A673 (cell line): ENCODE data around the gene NINJ1. TPM values are rescaled to one million over a fixed set of nuclear protein-coding genes. Genes with fewer than 3 reads are reported as not detected.
"Not testable (repeated sequence)": the region's sequence is repeated elsewhere in the genome, so short reads cannot be mapped to it uniquely, and the experiment has no call there.

Experiments
- BruUV-seq: library from RNA; stranded (reverse); fragments of 400-500 nt; replicated peaks from 2 replicates; lab custom pipeline; 2021; lab: Mats Ljungman, UMichigan
- CTCF ChIA-PET: fragments of 300-600 bp; sonication (Branson Sonifier 250); formaldehyde crosslinking; loops from one replicate; lab custom pipeline; 2022; ENCODE audit warnings: antibody characterized with exemption; lab: Charles Lee
- POLR2A ChIA-PET: fragments of 300-600 bp; sonication (Branson Sonifier 250); formaldehyde crosslinking; loops from one replicate; lab custom pipeline; 2022; ENCODE audit warnings: antibody characterized with exemption; ENCODE audit not compliant: low non-redundant PET; lab: Charles Lee
- DNase-seq: peaks from one replicate; pipeline ENCODE4 v3.0.0-alpha.2; 2015; ENCODE audit warnings: low spot score
- H3K27ac ChIP-seq: fragments of 200-600 bp; sonication (generic); 2 replicates; pipeline ENCODE4 v1.5.1; 2016; ENCODE audit warnings: mixed run types, low read depth, mild to moderate bottlenecking, mixed read lengths, antibody characterized with exemption, low read length; ENCODE audit not compliant: poor library complexity, severe bottlenecking
- H3K27me3 ChIP-seq: fragments of 200-600 bp; sonication (generic); replicated peaks from 2 replicates; pipeline ENCODE4 v1.6.1; 2017; ENCODE audit warnings: mixed run types, low read depth, mild to moderate bottlenecking, mixed read lengths, antibody characterized with exemption, low read length; ENCODE audit not compliant: insufficient read depth, poor library complexity
- H3K36me3 ChIP-seq: fragments of 200-600 bp; sonication (generic); 2 replicates; pipeline ENCODE4 v1.6.1; 2016; ENCODE audit warnings: mixed run types, mild to moderate bottlenecking, mixed read lengths, antibody characterized with exemption, low read length; ENCODE audit not compliant: insufficient read depth, poor library complexity, severe bottlenecking
- H3K4me1 ChIP-seq: fragments of 200-600 bp; sonication (generic); 2 replicates; pipeline ENCODE4 v1.6.1; 2017; ENCODE audit warnings: mixed run types, mild to moderate bottlenecking, mixed read lengths, antibody characterized with exemption, low read length; ENCODE audit not compliant: insufficient read depth, poor library complexity, severe bottlenecking
- H3K4me3 ChIP-seq: fragments of 200-600 bp; sonication (generic); 2 replicates; pipeline ENCODE4 v1.5.1; 2016; ENCODE audit warnings: low read depth, mixed run types, mild to moderate bottlenecking, mixed read lengths, low read length; ENCODE audit not compliant: poor library complexity, severe bottlenecking
- H3K9me3 ChIP-seq: fragments of 200-600 bp; sonication (generic); 2 replicates; pipeline ENCODE4 v1.6.1; 2016; ENCODE audit warnings: mixed run types, low read depth, mild to moderate bottlenecking, mixed read lengths, antibody characterized with exemption, low read length; ENCODE audit not compliant: poor library complexity, severe bottlenecking
- CTCF ChIP-seq: fragments of 300-800, 200-600 bp; sonication (generic); conservative IDR thresholded peaks from 2 replicates; pipeline ENCODE4 v1.5.1; 2017; ENCODE audit warnings: low read depth, mild to moderate bottlenecking, antibody characterized with exemption, low read length, moderate library complexity, mixed read lengths
- EZH2 ChIP-seq: fragments of 200-600 bp; sonication (generic); IDR thresholded peaks from 2 replicates; pipeline ENCODE4 v1.6.1; 2017; ENCODE audit warnings: borderline replicate concordance, low read depth, mild to moderate bottlenecking, mixed read lengths, antibody characterized with exemption, low read length; ENCODE audit not compliant: poor library complexity, severe bottlenecking
- intact Hi-C: fragments of 100-400 bp; cut with micrococcal nuclease; formaldehyde crosslinking; loops from one replicate; pipeline ENCODE4 v1.10.0; 2022; ENCODE audit not compliant: unreplicated experiment
- total RNA-seq: library from RNA; stranded (reverse); gene quantifications from 2 replicates; pipeline ENCODE4 v1.2.3, GENCODE V29; 2021

NINJ1 gene
- total RNA-seq, 1 experiment from 2014 or later: 9.2 TPM

DNA sequence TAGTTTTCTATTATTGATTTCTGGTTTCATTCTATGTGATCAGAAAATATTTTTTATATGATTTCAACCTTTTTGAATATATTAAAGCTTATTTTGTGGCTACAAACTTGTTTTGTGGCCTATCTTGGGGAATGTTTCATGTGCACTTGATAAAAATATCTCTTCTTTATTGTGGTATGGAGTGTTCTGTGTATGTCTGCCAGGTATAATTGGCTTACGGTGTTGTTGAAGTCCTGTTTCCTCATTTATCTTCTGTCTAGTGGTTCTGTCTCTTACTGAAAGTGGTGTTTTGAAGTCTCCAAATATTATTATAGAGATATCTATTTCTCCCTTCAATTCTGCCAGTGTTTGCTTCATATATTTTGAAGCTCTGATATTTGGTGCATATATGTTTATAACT is 28.4 kb downstream of the NINJ1 start:
- intact Hi-C loops: no loop called here
- ChIA-PET POLR2A (no interaction called here), CTCF (no interaction called here)
- Histone ChIP-seq H3K4me1 (no peaks in the 10 kb centered on the region), H3K4me3 (no peak overlapping the region), H3K27ac (no peak overlapping the region), H3K9me3 (no peaks in the 10 kb centered on the region), H3K27me3 (no peaks in the 10 kb centered on the region), H3K36me3 (no peaks in the 10 kb centered on the region)
- BruUV-seq: no TSS peak
- no peak for TF ChIP-seq CTCF
- TF ChIP-seq EZH2: no peak
- no peak for DNase-seq

DNA sequence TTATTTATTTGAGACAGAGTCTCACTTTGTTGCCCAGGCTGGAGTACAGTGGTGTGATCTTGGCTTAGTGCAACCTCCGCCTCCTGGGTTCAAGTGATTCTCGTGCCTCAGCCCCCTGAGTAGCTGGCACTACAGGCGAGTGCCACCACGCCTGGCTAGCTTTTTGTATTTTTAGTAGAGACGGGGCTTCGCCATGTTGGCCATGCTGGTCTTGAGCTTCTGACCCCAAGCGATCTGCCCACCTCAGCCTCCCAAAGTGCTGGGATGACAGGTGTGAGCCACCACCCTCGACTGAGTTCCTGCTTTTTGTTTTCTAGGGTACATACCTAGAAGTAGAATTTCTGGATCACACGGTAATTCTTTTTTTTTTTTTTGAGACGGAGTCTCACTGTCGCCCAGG is 33.0 kb downstream of the NINJ1 start:
- H3K9me3 ChIP-seq, H3K27ac ChIP-seq, H3K4me3 ChIP-seq, intact Hi-C loops, POLR2A ChIA-PET, H3K36me3 ChIP-seq, BruUV-seq, H3K4me1 ChIP-seq, DNase-seq, H3K27me3 ChIP-seq, CTCF ChIA-PET: not testable (repeated sequence)

DNA sequence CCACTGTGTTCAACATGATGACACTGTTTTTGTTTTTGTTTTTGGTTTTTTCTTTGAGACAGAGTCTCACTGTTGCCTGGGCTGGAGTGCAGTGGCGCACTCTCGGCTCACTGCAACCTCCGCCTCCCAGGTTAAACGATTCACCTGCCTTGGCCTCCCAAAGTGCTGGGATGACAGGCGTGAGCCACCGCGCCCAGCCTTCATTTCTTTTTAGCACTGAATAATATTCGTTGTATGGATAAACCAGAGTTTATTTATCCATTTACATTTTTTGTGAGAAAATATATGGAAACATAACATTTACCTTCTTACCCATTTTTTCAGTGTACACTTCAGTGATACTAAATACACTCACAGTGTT is 33.8 kb downstream of the NINJ1 start:
- Histone ChIP-seq H3K9me3 (no peaks in the 10 kb centered on the region), H3K4me1 (peaks cover 8% of the 10 kb centered on the region), H3K4me3 (no peak overlapping the region), H3K36me3 (no peaks in the 10 kb centered on the region), H3K27me3 (no peaks in the 10 kb centered on the region), H3K27ac (no peak overlapping the region)
- POLR2A ChIA-PET: no interaction called here
- CTCF ChIA-PET: no interaction called here
- intact Hi-C loops: no loop called here
- no peak for DNase-seq
- no TSS peak for BruUV-seq
- TF ChIP-seq EZH2: no peak

GRCh38 chr9:93099551-93100275 is 34.3 kb downstream of the NINJ1 start:
- H3K9me3 ChIP-seq: no peaks in the 10 kb centered on the region
- no peak overlapping the region for H3K27ac ChIP-seq
- CTCF ChIA-PET: no interaction called here
- intact Hi-C loops: no loop called here
- BruUV-seq: no TSS peak
- H3K27me3 ChIP-seq: no peaks in the 10 kb centered on the region
- no peak for DNase-seq
- POLR2A ChIA-PET: no interaction called here
- TF ChIP-seq EZH2 (no peak), CTCF (no peak)
- H3K4me1 ChIP-seq: peaks cover 13% of the 10 kb centered on the region
- H3K36me3 ChIP-seq: no peaks in the 10 kb centered on the region
- H3K4me3 ChIP-seq: no peak overlapping the region
